Activated gamma-delta T cell treated with anti-CD3 and anti-CD28 coated beads, Interleukin-2, amount 50 U/mL, for 16 hours (primary cell): ENCODE results near the gene FA2H.
"Not testable (repeated sequence)": the region's sequence is repeated elsewhere in the genome, so short reads cannot be mapped to it uniquely, and the experiment has no call there.

Experiments used
- DNase-seq: peaks from one replicate; pipeline ENCODE4 v3.0.0-alpha.2; 2020; ENCODE audit warnings: low read depth

Gene FA2H, protein sequence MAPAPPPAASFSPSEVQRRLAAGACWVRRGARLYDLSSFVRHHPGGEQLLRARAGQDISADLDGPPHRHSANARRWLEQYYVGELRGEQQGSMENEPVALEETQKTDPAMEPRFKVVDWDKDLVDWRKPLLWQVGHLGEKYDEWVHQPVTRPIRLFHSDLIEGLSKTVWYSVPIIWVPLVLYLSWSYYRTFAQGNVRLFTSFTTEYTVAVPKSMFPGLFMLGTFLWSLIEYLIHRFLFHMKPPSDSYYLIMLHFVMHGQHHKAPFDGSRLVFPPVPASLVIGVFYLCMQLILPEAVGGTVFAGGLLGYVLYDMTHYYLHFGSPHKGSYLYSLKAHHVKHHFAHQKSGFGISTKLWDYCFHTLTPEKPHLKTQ

DNA sequence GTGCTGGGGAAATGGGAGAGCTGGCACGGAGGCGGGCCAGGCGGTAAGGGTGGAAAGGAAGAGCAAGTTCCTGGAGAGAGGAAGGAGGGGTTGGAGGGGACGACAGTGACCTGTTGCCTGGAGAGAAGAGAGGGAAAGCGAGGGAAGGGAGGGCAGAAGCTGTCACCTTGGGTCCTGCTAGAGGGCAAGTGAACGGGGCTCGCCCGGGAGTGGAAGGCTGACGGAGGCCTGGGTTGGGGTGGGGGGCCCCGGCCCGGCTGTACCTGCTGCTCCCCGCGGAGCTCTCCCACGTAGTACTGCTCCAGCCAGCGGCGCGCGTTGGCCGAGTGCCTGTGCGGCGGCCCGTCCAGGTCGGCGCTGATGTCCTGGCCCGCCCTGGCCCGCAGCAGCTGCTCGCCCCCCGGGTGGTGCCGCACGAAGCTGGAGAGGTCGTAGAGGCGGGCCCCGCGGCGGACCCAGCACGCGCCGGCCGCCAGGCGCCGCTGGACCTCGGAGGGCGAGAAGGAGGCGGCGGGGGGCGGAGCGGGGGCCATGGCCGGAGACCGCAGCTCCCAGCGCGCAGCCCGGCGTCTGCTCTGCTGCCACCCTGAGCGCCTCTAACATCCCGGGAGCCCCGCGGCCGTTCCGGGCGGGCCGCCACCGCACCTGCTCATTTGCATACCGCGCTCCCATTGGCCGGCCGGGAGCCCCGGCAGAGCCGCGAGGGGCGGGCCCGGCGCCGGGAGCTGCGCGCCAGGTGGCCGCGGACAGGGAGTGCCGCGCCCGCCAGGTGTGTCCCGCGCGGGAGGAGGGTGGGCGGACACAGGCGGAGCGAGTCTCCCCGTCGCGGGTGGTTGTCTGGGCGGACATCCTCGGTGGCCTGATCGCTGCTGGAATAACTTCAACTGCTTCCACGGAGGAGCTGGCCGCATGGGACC is at the start of gene FA2H:
Gene FA2H, minus strand, starts transcription at position 598 of the 917 bp plus-strand sequence. Its CDS starts 65 bp downstream, at position 533.
- peak; percentile 22 for DNase-seq

DNA sequence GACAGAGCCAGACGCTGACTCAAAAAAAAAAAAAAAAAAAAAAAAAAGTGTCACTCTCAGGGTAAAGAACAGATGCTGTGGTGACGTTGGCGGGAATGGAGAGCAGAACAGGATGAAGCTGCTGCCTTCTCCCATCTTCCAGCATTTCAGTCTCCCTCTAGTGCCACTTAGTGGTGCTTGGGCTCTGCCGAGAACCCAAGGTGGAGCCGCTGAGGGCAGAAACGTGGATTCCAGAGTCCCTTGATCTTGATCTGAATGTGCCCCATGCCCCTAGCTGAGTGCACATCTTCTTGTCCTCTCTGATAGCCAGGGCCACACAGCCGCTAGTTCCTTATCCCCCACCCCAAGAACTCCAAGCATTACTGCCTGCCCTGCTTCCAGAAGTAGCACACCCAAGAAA is 43.2 kb upstream of the FA2H start:
- no peak for DNase-seq

DNA sequence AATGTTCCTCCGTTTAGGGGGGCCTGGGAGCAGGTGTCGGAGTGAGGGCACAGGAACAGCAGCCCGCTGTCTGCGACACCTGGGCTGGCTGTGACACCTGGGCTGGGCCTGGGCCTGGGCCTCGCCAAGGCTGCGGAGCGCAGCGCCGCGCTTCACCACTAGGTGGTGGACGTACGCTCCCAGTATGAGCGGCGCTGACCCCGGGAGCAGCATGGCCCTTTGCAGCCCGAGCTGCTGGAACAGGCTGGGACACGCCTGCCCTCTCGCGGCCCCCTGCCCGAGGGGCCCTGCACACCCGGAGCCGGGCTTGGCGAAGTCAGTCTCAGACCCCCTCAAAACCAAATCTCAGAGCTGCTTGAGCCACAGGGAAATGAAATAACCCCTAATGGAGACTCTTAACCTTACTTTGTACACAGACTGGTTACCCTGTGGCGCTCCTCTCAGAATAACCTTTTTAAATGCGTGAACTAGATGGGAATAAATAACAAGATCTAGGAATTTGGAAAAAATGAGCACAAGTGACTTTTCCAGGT is 38.6 kb upstream of the FA2H start:
- peak; percentile 40 for DNase-seq

DNA sequence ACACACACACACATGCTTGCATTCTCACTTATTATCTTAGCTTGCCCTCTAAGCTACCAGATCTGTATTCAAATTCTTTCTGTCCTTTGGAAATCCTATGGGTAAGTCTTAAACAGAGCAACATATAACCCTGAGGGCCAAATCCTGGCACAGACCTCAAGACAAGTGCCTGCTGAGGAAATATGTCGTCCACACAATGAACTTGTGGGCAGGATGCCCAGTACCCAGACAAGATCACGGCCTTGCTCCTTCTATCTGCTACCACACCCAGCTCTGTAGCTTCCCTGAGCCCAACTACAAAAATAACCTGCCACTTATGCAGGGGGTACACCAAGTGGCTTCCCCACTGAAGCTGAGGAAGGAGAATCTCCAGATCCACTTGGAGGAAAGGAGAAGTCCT is 37.3 kb upstream of the FA2H start:
- no peak for DNase-seq

DNA sequence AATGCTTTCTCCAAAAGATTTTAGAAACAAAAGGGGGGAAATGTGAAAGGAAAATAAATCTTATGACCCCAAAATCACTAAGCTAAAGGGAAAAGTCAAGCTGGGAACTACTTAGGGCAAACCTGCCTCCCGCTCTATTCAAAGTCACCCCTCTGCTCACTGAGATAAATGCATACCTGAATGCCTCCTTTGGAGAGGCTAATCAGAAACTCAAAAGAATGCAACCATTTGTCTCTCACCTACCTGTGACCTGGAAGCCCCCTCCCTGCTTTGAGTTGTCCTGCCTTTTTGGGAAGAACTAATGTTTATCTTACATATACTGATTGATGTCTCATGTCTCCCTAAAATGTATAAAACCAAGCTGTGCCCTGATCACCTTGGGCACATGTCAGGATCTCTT is 36.6 kb upstream of the FA2H start:
- DNase-seq = not testable (repeated sequence)

DNA sequence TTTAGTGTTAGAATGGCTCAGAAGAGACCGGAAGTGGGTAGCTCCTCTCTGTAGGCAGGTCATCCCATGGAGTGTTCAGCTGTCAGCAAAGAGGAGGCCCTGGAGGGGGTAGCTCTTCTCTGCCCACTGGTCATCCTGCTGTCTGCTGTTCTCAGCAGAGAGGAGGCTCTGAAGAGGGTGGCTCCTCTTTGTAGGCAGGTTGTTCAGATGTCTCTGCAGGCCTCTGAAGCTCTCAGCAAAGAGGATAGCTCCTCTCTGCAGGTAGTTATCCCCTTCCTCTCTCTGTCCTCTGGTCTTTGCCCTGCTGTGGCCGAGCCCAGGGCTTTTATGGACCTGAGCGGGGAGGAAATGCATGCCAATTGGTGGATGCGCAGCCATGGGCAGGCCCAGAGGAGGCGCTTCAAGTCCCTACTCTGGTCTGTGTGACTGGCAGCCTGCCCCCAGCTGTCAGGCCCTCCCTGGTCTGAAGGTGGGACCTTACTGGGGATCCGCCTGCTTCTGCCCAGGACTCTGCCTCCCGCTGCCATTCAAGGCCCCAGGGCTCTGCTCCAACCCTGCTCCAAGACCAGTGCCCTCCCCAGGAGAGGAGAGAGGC is 32.5 kb upstream of the FA2H start:
- no peak for DNase-seq

DNA sequence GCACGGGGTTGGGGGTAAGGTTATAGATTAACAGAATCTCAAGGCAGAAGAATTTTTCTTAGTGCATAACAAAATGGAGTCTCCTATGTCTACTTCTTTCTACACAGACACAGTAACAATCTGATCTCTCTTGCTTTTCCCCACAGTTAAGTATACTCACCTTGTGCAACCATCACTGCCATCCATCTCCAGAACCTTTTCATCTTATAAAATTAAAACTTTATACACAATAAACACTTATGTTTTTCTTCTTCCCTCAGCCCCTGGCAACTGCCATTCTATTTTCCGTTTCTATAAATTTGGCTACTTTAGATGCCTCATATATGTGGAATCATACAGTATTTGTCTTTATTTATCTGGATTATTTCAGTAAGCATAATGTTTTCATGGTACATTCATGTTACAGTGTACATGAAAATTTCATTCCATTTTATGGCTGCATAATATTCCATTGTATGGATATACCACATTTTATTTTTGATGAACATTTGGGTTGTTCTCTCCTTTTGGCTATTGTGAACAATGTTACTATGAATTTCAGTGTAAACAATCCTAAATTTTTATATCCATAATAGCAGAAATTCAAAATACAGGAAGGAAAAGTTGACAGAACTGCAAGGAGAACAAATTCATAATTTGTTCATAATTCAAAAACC is 25.7 kb upstream of the FA2H start:
- DNase-seq = no peak

DNA sequence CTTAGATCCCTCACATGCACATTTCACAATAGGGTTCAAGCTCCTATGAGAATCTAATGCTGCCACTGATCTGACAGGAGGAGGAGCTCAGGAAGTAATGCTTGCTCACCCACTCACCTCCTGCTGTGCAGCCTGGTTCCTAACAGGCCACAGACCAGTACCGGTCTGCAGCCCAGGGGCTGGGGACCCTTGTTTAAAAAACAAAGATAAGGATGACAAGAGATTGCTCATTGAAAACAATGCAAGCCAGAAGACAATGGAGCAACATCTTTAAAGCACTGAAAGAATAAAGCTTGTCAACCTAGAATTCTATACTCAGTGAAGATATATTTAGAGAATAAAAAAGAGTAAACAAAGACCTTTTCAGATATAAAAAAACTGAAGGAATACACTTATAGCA is 22.8 kb upstream of the FA2H start:
- DNase-seq = no peak

DNA sequence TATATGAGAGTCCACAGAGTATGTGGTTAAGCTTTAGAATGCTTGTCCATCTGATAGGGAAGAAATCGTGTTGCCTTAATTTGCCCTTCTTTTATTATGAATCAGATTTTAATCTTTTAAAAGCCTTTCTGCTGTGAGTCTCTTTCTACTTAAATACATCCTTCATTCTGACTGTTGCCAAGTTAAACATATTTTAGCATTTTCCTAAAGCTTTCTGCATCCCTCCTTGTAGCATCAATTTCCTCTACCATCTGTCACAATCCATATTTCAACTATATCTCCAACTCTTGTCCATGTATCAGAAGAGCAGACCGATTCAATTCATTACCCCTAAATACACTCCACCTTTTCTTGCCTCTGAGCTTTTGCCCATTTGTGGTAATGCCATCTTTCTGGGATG is 20.5 kb upstream of the FA2H start:
- DNase-seq = no peak

DNA sequence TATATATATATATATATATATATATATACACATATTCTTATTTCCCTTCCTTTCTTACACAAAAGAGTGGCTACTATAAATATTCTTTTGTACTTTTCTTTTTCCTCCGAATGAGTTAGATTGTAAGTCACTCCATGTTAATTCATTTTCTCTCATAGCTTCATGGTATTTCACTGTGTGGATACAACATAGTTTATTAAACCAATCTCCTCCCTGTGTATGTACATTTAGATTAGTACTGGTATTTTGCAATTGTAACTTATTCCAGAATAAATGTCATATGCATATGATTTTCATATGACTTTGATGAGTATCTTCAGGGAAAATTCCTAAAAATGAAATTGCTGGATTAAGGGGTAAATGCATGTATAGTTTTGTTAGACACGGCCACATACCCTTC is 20.0 kb upstream of the FA2H start:
- no peak for DNase-seq

DNA sequence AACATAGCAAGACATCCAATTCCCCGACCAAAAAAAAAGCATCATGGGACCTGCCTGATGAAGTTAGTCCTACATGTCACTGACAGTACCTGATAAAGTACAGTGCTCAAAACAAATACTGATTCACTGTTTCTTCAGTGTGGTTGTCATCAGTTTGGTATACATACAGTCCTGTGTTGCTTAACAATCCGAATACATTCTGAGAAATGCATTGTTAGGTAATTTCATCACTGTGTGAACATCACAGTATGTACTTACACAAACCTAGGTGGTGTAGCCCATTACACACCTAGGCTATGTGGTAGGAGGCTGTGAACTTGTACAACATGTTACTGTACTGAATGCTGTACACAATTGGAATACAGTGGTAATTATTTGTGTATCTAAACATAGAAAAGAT is 19.0 kb upstream of the FA2H start:
- no peak for DNase-seq

DNA sequence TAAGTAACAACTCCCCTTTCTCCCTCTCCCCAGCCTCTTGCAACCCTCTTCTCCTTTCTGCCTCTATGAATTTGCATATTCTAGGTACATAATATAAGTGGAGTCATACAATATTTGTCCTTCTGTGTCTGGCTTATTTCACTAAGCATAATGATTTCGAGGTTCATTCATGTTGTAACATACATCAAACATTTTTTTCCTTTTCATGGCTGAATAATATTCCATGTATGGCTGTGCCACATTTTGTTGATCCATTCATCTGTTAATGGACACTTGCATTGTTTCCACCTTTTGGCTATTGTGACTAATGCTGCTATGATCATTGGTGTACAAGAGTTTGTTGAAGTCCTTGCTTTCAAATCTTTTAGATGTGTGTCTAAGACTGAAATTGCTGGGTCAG is 17.6 kb upstream of the FA2H start:
- DNase-seq = no peak

DNA sequence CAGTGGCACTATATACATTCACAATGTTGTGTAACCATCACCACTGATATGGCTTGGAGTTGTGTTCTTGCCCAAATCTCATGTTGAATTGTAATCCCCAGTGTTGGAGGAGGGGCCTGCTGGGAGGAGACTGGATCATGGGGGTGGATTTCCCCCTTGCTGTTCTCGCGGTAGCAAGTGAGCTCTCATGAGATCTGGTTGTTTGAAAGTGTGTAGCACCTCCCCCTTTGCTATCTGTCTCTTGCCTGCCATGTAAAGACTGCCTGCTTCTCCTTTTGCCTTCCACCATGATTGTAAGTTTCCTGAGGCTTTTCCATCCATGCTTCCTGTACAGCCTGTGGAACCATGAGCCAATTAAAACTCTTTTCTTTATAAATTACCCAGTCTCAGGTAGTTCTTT is 17.1 kb upstream of the FA2H start:
- DNase-seq = not testable (repeated sequence)

DNA sequence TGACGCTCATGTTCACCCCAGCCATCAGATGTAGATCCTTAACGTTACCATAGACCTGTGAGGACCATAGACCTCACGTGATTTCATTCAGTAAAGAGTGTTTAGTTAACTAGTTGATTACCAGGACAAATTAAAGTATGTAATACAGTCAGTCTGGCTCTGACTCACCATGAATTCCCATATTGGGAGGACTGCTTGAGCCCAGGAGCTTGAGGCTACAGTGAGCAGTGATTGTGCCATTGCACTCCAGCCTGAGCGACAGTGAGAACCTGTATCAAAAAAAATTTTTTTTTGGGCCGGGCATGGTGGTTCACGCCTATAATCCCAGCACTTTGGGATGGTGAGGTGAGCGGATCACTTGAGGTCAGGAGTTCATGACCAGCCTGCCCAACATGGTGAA is 13.5 kb upstream of the FA2H start:
- no peak for DNase-seq

DNA sequence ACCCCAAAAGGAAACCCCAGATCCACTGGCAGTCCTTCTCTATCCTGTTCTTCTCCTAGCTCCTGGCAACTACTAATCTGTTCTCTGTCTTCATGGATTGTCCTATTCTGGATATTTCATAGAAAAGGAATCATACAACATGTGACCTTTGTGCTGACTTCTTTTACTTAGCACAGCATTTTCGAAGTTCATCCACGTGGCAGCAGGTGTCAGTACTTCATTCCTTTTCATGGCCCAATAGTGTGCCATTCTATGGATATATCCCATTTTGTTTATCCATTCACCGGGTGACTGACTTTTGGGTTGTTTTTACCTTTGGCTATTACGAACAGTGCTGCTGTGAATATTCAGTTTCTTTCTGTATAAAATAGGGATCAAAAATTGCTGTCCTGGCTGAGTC is 10.4 kb upstream of the FA2H start:
- DNase-seq = no peak

DNA sequence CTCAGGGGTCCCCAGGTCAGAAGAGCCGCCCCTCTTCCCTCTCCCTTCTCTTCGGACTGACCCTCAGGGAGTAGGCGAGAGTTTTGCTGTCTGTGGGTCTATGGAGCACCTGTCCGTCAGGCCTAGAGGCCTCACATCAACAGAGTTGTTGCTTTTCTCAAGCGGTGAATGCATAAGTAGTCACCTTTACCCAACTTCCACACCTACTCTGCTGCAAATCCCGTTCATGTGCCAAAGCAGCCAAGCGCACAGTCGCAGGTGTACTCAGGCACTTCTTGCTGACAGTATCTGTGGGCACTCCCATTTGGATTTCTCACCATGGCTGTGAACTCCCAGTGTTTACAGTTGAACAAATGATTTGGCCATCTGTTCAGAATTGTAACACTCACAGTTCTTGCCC is 4.0 kb upstream of the FA2H start:
- no peak for DNase-seq

DNA sequence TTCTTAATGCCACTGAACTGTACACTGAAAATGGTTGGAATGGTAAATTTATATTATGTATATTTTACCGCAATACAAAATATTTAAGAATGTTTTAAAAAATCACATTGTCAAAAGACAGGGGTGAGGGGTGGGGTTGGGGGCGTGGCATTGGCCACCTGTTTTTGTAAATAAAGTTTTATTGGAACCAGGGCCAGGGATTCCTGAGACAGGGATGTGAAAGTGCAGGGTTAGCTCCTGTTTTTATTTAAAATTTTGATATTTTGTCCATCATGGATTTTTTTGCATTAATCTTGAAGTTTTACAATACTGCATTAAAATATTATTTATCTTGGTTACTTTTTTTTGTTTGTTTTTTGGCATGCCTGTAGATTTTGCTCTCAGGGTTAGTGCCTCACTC is 2.3 kb upstream of the FA2H start:
- DNase-seq = no peak

DNA sequence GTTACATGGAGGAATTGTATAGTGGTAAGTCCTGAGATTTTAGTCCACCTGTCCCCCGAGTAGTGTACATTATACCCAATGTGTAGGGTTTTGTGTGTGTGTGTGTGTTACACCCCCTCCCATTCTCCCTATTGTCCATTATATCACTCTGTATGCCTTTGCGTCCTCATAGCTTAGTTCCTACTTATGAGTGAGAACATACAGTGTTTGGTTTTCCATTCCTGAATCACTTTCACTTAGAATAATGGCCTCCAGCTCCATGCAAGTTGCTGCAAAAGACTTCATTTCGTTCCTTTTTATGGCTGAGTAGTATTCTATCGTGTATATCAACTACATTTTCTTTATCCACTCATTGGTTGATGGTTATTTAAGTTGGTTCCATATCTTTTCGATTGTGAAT is 635 bp upstream of the FA2H start:
- no peak for DNase-seq

DNA sequence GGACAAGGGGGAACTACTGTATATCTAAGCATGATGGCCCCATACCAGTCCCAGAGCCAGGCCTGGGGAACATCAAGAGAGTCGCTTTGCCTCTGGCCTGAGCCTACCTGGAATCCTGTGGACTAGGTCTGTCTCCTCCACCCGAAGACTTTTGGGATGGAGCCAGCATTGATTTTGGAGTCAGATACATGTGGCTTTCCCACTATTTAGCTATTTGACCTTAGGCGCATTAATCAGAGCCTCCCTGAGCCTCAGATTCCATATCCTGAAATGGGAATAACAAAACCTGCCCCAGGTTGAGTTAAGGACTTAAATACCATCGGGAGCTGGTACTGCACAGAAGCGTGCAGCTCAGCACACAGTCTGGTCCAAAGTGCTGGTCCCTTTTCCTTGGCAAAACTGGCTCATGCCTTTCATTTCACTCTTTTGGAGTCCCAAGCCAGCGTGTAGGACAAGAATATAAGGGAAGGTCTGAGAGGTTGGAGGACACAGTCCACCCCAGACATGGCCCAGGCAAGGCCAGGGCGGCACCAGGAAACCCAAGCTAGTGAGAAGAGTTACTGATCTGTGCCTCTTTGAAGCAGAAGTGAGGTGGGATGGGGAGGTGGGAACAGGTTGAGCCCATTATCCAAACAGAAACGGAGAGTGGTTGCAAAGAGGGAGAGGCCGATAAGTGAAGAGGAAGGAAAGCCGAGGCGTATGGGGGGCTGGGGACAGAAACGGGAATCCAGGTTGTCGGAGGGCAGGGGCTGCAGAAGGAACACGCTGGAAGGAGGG is 986 bp downstream of the FA2H start:
- DNase-seq = no peak

DNA sequence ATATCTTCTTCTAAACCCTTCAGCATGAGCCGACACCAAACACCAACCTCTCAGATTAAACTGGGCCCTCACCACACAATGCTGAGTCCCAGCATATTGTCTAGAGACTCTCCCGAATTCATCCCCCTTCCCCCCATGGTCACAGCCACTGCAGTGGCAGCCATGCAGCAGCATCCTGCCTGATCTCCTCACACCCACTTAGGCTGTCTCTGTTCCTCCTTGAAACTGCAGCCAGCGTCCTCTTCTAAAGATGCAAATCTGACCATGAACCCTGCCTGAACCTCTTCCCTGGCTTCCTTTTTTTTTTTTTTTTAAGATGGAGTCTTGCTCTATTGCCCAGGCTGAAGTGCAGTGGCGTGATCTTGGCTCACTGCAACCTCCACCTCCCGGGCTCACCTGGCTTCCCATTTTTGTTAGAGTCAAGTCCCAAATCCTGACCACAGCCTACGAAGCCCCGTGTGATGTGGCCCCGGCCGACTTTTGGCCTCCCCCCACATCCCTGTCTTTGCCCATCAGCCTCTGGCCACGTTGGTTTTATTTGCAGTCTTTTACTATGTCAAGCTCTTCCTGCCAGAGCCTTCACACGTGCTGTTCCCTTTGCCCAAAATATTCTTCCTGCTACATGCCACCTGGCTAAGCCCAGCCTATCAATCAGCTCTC is 2.8 kb downstream of the FA2H start:
- no peak for DNase-seq
